HG03045 (cell line): Measurements from ENCODE around the gene TEAD1.

Source experiments
- ATAC-seq: cut with Tn5 transposase; IDR thresholded peaks from one replicate; pipeline ENCODE4 v1.9.1; 2021; ENCODE audit warnings: mild to moderate bottlenecking, moderate library complexity; ENCODE audit not compliant: unreplicated experiment

Gene TEAD1

GRCh38 chr11:12685229-12685628 is 11.0 kb downstream of the TEAD1 start:
- ATAC-seq, result no peak

GRCh38 chr11:12686246-12687060 is 12.2 kb downstream of the TEAD1 start:
- no peak for ATAC-seq

GRCh38 chr11:12687216-12687623 is 13.0 kb downstream of the TEAD1 start:
- no peak for ATAC-seq

GRCh38 chr11:12687740-12688139 is 13.5 kb downstream of the TEAD1 start:
- no peak for ATAC-seq

GRCh38 chr11:12689029-12689755 is 15.0 kb downstream of the TEAD1 start:
- ATAC-seq, result no peak

- ATAC-seq, result no peak
Observed at GRCh38 chr11:12690663-12691062, 16.4 kb downstream of the TEAD1 start.

GRCh38 chr11:12691473-12691872 is 17.3 kb downstream of the TEAD1 start:
- no peak for ATAC-seq

- no peak for ATAC-seq
Observed at GRCh38 chr11:12692229-12693075, 18.2 kb downstream of the TEAD1 start.

- no peak for ATAC-seq
Observed at GRCh38 chr11:12693094-12693478, 18.9 kb downstream of the TEAD1 start.

GRCh38 chr11:12693479-12694182 is 19.4 kb downstream of the TEAD1 start:
- ATAC-seq, result no peak

GRCh38 chr11:12694183-12694531 is 19.9 kb downstream of the TEAD1 start:
- ATAC-seq, result no peak

GRCh38 chr11:12695221-12695794 is 21.1 kb downstream of the TEAD1 start:
- no peak for ATAC-seq

- ATAC-seq, result no peak
Observed at GRCh38 chr11:12695873-12696272, 21.7 kb downstream of the TEAD1 start.

- no peak for ATAC-seq
Observed at GRCh38 chr11:12696911-12697581, 22.8 kb downstream of the TEAD1 start.

GRCh38 chr11:12698048-12698447 is 23.8 kb downstream of the TEAD1 start:
- no peak for ATAC-seq

- no peak for ATAC-seq
Observed at GRCh38 chr11:12701811-12702592, 27.8 kb downstream of the TEAD1 start.

GRCh38 chr11:12702999-12703453 is 28.8 kb downstream of the TEAD1 start:
- no peak for ATAC-seq

GRCh38 chr11:12704049-12704448 is 29.8 kb downstream of the TEAD1 start:
- no peak for ATAC-seq

GRCh38 chr11:12705874-12706273 is 31.7 kb downstream of the TEAD1 start:
- ATAC-seq, result no peak
